Gastroesophageal sphincter (tissue), 4 donors: Measurements from ENCODE around the gene RBFA. TPM values are rescaled to one million over a fixed set of nuclear protein-coding genes. Genes with fewer than 3 reads are reported as not detected.
A peak's percentile ranks its signal among the peaks of the same experiment; 100 is the strongest.
"Not testable (repeated sequence)": the region's sequence is repeated elsewhere in the genome, so short reads cannot be mapped to it uniquely, and the experiment has no call there.

ENCODE experiments used
- ATAC-seq: fragments of 150-250 bp; one replicate; pipeline ENCODE4 v1.9.1; 2016; ENCODE audit warnings: mild to moderate bottlenecking, moderate library complexity
- H3K27ac ChIP-seq, 4 donors: fragments of 200-600 bp; sonication (generic) in 3 of 4; 1 replicate in 3 of 4; 2 replicates in 1 of 4; pipeline ENCODE4 v1.5.1; 2016 to 2019
- H3K27me3 ChIP-seq: fragments of 200-600 bp; sonication (generic); one replicate; pipeline ENCODE4 v1.5.1; 2019
- H3K36me3 ChIP-seq, 2 donors: fragments of 200-600 bp; sonication (generic); one replicate each; pipeline ENCODE4 v1.5.1; 2019; ENCODE audit warnings: control low read depth in 1 of 2
- H3K4me1 ChIP-seq, 3 donors: fragments of 200-600 bp; sonication (generic); 1 replicate in 2 of 3; 2 replicates in 1 of 3; pipeline ENCODE4 v1.5.1; 2016 to 2019; ENCODE audit warnings: control low read depth in 2 of 3
- H3K4me3 ChIP-seq, 2 donors: fragments of 200-600 bp; sonication (generic); one replicate each; pipeline ENCODE4 v1.5.1; 2019; ENCODE audit warnings: mild to moderate bottlenecking in 1 of 2, moderate library complexity in 1 of 2
- H3K9me3 ChIP-seq, 3 donors: fragments of 200-600 bp; sonication (generic); one replicate each; pipeline ENCODE4 v1.5.1; 2017 to 2019; ENCODE audit warnings: control low read depth in 2 of 3
- EP300 ChIP-seq: sonication (generic); formaldehyde crosslinking; IDR thresholded peaks from one replicate; pipeline ENCODE4 v1.6.1; 2017; ENCODE audit warnings: antibody characterized with exemption, mild to moderate bottlenecking
- POLR2A ChIP-seq, 2 donors: fragments of 450-650 bp; IDR thresholded peaks; one replicate each; pipeline ENCODE4 v1.6.1; 2017; ENCODE audit warnings: antibody characterized with exemption in 2 of 2, mild to moderate bottlenecking in 2 of 2, moderate library complexity in 1 of 2
- POLR2AphosphoS5 ChIP-seq: sonication (generic); formaldehyde crosslinking; IDR thresholded peaks from one replicate; pipeline ENCODE4 v1.6.1; 2017; ENCODE audit warnings: antibody characterized with exemption
- WGBS, 2 donors: methylation state at CpG; one replicate each; pipeline ENCODE4 v1.1.5; 2018; ENCODE audit warnings: low coverage in 1 of 2; 5-methylcytosine and 5-hydroxymethylcytosine counted together
- total RNA-seq, 4 donors: library from RNA; depleted of rRNA; stranded (reverse); fragments of >200 nt; gene quantifications; one replicate each; pipeline ENCODE4 v1.1.0, GENCODE V29; 2016
- TF ChIP-seq, protein P1 (sequence below), 4 experiments: fragments of 200-600 bp in 2 of 4; fragments of 450-650 bp in 2 of 4; sonication (generic) in 1 of 4; IDR thresholded peaks; one replicate each; pipeline ENCODE4 v1.5.1; 2017 to 2019; ENCODE audit warnings: antibody characterized with exemption in 4 of 4, mild to moderate bottlenecking in 2 of 4, moderate library complexity in 2 of 4

RBFA gene
- total RNA-seq, 4 donors from 2014 or later = 27.0 to 38.8 (median 32.7) TPM

DNA sequence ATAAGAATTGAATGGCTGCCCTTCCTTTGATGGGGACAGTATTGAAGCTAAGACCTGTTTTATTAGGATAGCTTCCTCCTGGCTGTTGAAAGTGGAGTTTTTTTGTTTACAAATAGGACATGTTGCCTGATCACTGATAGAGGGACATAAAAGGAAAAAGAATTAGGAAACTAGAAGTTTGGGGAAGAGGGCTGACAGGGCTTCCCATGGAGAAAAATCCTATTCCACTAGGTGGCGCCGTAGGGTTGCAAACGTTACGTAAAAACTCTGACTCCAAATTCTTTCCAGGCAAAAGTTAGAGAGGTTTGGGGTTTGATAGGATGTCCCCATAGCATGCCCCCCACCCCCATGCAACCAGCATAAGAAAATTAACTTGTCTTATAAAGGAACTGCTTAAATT, 11.1 kb upstream of the RBFA start:
- 42 to 60% methylated on average over 4 of the region's 4 CpGs for WGBS, 2 donors
- Histone ChIP-seq H3K4me3 (no peak overlapping the region), H3K9me3 (peaks cover 0 to 95% (median 7%) of the 10 kb centered on the region in 3 donors), H3K4me1 (no peaks in the 10 kb centered on the region), H3K27ac (no peak overlapping the region), H3K36me3 (peaks cover 0 to 30% of the 10 kb centered on the region in 2 donors), H3K27me3 (no peaks in the 10 kb centered on the region)
- TF ChIP-seq POLR2A (IDR thresholded peaks at IDR 0.05) = no peak
- TF ChIP-seq, protein P1, sequence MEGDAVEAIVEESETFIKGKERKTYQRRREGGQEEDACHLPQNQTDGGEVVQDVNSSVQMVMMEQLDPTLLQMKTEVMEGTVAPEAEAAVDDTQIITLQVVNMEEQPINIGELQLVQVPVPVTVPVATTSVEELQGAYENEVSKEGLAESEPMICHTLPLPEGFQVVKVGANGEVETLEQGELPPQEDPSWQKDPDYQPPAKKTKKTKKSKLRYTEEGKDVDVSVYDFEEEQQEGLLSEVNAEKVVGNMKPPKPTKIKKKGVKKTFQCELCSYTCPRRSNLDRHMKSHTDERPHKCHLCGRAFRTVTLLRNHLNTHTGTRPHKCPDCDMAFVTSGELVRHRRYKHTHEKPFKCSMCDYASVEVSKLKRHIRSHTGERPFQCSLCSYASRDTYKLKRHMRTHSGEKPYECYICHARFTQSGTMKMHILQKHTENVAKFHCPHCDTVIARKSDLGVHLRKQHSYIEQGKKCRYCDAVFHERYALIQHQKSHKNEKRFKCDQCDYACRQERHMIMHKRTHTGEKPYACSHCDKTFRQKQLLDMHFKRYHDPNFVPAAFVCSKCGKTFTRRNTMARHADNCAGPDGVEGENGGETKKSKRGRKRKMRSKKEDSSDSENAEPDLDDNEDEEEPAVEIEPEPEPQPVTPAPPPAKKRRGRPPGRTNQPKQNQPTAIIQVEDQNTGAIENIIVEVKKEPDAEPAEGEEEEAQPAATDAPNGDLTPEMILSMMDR (IDR thresholded peaks at IDR 0.05) = no peak
- TF ChIP-seq EP300 = no peak
- TF ChIP-seq POLR2AphosphoS5 = no peak
- ATAC-seq = no peak

DNA sequence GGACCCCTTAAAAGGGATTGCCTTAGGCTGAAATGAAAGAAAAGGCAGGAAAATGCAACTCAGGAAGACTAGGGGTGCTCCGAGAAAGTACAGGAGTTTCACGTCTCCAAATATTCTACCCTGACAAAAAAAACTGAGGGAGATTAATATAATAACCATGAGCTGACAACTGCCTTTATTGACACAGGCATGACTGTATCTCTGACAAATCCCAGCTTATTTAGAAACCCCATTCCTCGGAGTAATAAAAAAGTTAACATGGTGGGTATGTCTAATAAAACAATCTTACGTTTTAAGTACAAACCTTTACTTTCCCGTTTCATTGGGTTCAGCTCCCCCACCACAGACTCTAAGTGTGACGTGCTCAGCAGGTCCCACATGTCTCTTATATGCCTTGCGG, 7.9 kb upstream of the RBFA start:
- TF ChIP-seq, protein P1 (IDR thresholded peaks at IDR 0.05) = no peak
- no peak for TF ChIP-seq POLR2AphosphoS5
- TF ChIP-seq EP300 = no peak
- no peak for TF ChIP-seq POLR2A (IDR thresholded peaks at IDR 0.05)
- Histone ChIP-seq H3K9me3 (peaks cover 0 to 82% (median 7%) of the 10 kb centered on the region in 3 donors), H3K27ac (no peak overlapping the region), H3K4me1 (no peaks in the 10 kb centered on the region), H3K36me3 (peaks cover 0 to 37% of the 10 kb centered on the region in 2 donors), H3K4me3 (no peak overlapping the region), H3K27me3 (no peaks in the 10 kb centered on the region)
- 95 to 98% methylated on average over 7 of the region's 7 CpGs for WGBS, 2 donors
- no peak for ATAC-seq

DNA sequence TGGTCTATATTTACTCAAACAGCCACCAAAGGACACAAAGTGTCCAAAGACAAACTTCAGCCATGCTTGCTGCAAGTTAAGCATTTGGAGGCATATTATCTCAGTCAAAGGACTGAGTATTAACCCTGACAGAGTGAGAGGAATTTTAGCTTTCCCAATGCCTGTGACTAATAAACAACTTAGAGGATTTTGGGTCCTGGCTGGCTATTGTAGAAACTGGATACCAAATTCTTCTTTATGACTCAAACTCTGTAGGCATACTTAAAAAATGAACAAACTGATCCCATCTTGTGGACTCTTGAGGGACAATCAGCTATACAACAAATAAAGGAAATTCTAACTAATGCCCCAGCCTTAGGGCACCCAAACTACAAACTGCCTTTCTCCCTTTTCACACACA, 6.5 kb upstream of the RBFA start:
- not testable (repeated sequence) for H3K4me3 ChIP-seq, H3K4me1 ChIP-seq, H3K27me3 ChIP-seq, ATAC-seq, H3K27ac ChIP-seq
- Histone ChIP-seq H3K36me3 (peaks cover 0 to 37% of the 10 kb centered on the region in 2 donors), H3K9me3 (peaks cover 0 to 69% (median 2%) of the 10 kb centered on the region in 3 donors)

DNA sequence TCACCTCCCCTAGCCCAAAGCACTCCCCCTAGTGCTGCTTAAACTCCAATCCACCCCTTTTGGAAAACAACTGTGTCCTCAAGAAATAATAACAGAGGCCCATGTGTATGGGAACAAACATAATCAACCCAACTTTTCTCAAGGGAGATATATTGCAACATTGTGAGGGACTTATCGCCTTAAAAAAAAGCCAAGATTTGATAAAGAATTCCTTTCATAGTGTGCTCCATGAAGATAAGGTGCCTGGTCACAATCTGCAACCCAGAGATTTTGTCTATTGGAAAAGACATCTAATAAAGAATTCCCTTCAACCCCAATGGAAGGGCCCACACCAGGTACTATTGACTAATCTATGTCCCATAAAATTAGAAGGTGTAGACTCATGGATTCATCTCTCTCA, 4.5 kb upstream of the RBFA start:
- Histone ChIP-seq H3K27me3 (no peaks in the 10 kb centered on the region), H3K4me1 (peaks cover 0 to 10% (median 0%) of the 10 kb centered on the region in 3 donors), H3K27ac (no peak overlapping the region), H3K9me3 (peaks cover 0 to 49% (median 0%) of the 10 kb centered on the region in 3 donors), H3K4me3 (no peak overlapping the region), H3K36me3 (peaks cover 0 to 33% of the 10 kb centered on the region in 2 donors)
- TF ChIP-seq, protein P1 (IDR thresholded peaks at IDR 0.05) = no peak
- TF ChIP-seq POLR2A (IDR thresholded peaks at IDR 0.05) (no peak), POLR2AphosphoS5 (no peak), EP300 (no peak)
- ATAC-seq = no peak
- 88 to 100% methylated on average over 1 of the region's 1 CpG for WGBS, 2 donors

DNA sequence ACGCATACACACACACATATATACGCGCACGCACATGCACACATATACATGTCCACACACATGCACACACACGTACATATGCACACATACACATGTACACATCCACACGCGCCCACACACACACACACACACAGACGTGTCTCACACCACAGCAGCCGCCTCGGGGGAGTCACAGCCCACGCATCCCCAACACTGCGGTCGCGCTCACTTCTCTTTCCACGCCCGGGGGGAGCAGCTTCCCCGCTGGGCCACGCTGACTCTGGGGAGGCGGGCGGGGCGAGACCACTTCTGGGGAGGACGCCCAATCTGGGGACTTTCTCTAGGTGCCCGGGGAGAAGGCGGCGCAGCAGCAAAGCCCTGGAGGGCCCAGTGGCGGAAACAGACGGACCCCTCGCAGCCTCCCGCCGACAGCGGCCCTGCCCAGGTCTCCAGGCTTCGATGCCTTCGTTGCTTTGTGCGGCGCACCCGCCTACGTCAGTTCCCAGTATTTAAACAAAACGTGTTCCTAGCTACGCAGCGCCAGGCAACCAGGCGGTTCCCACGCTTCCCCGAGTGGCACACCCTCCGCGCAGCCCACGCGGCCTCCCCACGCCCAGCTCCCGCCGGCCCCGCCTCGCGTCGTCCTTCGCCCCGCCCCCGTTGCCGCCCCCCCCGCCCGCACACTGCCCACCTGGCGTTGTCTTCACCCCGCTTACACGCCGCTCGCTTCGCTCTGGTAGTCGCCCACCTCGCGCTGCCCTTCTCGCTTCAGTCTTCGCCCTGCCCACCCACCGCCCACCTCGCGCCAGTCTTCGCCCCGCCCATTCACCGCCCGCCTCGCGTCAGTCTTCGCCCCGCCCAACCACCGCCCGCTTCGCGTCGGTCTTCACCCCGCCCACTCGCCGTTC, 810 bp upstream of the RBFA start:
- peaks cover 0 to 17% (median 0%) of the 10 kb centered on the region in 3 donors for H3K9me3 ChIP-seq
- peak; percentile 83 for ATAC-seq
- peak; percentile 78 for TF ChIP-seq POLR2AphosphoS5
- TF ChIP-seq POLR2A (IDR thresholded peaks at IDR 0.05) = peak in 1 of 2 donors; percentile 25
- TF ChIP-seq EP300 = no peak
- TF ChIP-seq, protein P1 (IDR thresholded peaks at IDR 0.05) = peak in 1 of 4 experiments; percentile 14
- H3K27me3 ChIP-seq = no peaks in the 10 kb centered on the region
- 20 to 24% methylated on average over 7 to 10 of the region's 90 CpGs for WGBS, 2 donors
- H3K36me3 ChIP-seq = peaks cover 0 to 22% of the 10 kb centered on the region in 2 donors
- H3K4me1 ChIP-seq = peaks cover 0 to 25% (median 7%) of the 10 kb centered on the region in 3 donors
- H3K27ac ChIP-seq = peak overlapping the region; percentile 25 to 91 (median 88)
- H3K4me3 ChIP-seq = peak overlapping the region; percentile 61 to 74
